Stimulated activated CD4-positive, alpha-beta T cell treated with anti-CD3 and anti-CD28 coated beads, Interleukin-15, amount 100 ng/mL, for 48 hours (primary cell): ENCODE data around the gene SEMA3G.

Experiments
- DNase-seq, 2 donors: peaks; one replicate each; pipeline ENCODE4 v3.0.0-alpha.2; 2020; ENCODE audit warnings: low read depth in 2 of 2

Gene SEMA3G

DNA sequence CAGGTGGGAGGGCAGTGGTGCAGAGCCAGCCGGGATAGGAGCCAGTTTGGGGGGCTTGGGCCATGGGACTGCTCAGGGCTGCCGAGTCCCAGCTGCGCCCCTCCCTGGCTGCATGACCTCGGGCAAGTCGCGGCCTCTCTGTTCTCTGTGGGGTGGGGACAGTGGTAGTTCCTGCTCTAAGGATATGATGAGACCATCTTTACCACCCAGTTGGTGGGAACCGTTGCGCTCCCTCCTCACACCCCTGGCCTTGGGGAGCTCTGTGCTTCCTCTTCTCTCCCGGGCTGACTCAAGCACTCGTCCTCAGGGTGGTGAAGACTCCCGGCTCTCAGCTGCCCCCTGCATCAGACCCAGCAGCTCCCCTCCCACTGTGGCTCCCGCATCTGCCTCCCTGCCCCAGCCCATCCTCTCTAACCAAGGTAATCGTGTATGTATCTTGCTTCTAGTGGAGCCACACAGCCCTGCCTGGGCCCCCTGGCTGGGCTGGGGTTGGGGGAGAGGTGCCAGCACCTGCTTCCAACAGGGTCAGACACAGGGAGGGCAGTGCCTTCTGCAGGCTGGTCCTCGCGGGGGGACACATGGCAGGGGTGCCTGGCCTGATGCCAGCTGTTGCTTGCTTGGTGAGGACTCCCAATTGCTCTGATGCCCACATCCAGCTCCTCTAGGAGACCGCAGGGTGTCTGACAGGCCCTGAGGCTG, 35.1 kb upstream of the SEMA3G start:
- no peak for DNase-seq

DNA sequence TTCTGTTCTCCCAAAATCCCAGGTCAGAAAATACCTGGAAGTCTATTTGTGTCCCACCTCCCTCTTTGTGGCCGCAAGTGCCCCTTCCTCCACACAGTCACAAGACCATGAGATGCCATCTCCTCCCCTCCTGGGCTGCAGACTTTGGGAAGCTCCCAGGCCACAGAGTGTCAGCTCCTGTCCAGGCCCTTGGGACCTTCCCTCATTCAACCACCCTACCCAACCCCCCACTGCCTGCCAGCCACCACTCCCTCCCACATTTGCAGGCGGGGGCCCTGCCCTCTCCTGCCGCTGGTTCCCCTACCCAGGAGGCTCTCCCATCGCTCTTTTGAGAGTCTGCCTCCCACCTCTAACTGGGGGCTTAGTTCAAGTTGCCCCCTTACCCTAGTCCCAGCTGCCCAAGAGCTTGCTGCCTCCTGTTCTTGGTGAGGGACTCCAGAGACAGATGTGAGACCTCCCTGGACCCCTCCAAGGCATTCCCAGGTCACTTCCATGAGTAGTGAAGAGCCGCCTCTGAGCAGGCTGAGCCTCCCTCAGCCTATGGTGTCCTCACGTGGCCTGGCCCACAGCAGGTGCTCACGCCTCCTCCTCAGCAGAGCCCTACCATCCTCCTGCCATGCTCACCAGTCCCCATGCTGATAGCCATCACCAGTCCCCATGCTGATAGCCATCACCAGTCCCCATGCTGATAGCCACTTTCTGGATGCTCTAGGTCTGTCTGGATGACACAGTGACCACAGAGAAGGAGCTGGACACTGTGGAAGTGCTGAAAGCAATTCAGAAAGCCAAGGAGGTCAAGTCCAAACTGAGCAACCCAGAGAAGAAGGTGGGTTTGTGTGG, 34.4 kb upstream of the SEMA3G start:
- DNase-seq, result no peak

GRCh38 chr3:52477796-52478095, 32.8 kb upstream of the SEMA3G start:
- no peak for DNase-seq

DNA sequence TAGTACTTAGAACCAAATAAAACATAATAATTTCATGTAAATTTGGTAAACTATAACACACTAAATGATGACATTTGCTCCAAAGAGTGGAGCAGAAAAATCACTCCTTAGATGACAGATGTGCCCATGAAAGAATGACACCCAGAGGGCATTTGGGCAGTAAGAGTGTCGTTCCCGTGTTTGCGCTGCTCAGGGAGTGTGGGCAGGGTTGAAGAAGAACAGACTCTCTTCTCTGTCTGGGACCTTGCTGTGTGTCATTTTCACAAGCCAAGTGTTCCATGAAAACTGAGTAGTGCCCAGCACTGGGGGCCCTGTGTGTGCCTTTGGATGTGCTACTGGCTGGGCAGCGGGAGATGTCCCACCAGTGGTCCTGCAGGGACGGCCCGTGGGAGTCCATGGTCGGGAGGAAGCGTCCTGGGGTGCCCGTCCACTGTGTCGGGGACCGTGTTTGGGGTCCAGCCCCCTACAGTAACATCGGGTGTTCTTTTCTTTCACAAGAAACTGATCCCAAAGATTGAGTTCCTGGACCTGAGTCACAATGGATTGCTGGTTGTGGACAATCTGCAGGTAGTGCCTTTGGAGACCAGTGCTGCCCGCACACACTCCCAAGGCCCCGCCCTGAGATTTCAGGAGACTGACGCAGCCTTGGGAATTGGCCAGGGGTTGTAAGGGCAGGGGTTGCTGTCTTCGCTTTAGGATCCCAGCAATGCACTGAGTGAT, 32.3 kb upstream of the SEMA3G start:
- DNase-seq, result no peak

DNA sequence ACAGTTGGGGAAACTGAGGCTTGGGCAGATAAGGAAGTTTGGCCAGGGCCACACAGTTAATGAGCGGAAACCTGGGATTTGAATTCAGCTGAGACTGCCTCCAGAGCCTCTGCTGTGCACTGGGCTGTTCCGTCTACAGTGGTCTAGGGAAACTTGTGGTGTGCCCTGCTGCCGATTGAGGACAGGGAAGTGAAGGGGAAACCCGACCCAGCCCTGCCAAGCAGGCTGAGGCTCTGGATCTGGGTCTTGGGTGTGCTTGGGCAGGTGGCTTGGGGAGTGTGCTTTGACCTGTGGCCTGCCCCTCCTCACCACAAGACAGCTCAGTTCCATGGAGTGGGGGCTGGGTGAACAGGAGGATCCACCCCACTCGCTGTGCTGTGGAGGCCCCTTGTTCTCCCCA, 28.1 kb upstream of the SEMA3G start:
- DNase-seq, result no peak

GRCh38 chr3:52472239-52473000, 27.5 kb upstream of the SEMA3G start:
- DNase-seq, result no peak

- peak in 1 of 2 donors; percentile 22 for DNase-seq
Observed at GRCh38 chr3:52471371-52472238, 26.7 kb upstream of the SEMA3G start.

- DNase-seq, result no peak
Observed at GRCh38 chr3:52470920-52471319, 26.0 kb upstream of the SEMA3G start.

- no peak for DNase-seq
Observed at GRCh38 chr3:52469001-52469400, 24.1 kb upstream of the SEMA3G start.

GRCh38 chr3:52468336-52468735, 23.4 kb upstream of the SEMA3G start:
- DNase-seq, result no peak

GRCh38 chr3:52463416-52463815, 18.5 kb upstream of the SEMA3G start:
- no peak for DNase-seq

DNA sequence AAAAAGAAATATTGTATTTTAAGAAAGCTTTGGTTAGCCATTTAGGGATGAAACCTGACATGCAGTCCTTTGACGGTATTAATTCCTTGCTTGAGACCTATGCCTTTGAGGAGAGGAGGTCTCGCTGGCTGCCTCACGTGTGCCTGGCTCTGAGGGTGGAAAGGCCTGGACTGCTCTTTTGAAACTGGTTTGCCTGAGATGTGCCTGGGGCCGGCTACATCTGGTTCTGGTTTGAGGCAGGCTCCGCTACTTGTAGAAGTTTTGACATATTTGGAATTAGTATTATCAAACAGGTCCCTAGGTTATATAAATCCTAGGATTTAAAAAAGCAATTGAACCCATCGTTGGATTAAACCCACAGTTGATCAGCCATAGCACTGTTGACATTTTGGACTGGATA, 17.0 kb upstream of the SEMA3G start:
- no peak for DNase-seq

DNA sequence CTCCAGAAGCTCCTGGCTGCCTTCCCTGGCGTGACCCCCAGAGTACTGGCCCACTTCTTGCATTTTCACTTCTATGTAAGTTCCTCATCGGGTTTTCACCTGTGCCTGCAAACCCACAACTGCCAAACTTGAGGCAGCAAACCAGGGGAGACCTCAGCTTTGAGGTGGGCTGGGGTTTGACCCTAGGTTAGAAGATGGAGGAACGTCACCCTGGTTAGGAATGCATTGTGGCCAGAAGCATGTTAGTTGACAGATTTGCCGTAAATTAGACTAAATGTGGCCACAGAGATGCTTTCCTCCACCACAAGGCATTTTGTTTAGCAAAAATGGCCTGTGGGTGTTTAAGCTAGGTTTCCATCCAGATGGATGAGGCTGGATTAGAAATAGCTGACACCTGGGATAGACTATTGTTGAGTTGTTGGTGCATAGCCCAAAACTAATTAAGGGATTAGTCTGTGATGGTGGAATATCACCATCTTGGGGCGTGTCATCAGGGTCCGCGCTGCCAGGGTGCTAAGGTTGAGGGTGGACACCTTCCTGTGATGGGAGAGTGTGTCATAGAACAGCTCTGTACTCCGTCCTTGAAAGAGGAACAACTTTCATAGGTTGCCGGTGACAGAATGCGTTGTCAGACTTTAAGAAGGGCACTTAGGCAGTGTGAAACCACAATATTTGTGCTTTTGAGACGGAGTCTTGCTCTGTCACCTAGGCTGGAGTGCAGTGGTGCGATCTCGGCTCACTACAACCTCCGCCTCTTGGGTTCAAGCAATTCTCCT, 14.1 kb upstream of the SEMA3G start:
- no peak for DNase-seq

DNA sequence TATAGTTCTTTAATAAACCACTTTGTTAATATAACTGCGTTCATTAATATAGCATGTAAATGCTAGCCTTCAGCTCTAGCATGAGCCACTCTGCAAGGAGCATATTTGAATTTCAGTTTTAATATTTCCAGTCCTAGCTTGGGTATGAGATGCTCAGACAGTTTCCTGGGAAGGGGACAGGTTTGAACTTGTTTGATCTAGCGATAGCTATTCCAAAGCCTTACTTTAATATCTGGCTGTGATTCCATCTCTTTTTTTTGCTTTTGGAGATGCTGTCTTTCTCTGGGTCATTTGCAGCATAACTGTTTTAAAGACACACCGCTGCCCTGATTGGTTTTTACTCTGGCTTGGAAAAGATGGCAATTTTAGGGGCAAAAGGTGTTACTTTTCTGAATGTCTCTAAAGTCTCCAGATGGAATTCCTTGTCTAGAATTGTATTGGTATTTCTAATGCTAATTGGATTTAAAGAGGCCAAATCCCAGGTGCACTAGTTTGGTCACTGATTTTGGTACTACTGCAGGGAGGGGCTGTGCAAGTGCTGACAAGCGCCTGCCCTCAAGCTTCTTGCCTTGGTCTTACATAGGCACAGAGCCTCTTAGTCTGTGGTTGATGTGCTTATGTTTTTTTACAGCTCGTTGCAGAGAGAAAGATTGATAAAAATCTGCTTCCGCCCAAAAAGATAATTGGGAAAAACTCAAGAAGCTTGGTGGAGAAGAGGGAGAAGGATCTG, 13.3 kb upstream of the SEMA3G start:
- no peak for DNase-seq

DNA sequence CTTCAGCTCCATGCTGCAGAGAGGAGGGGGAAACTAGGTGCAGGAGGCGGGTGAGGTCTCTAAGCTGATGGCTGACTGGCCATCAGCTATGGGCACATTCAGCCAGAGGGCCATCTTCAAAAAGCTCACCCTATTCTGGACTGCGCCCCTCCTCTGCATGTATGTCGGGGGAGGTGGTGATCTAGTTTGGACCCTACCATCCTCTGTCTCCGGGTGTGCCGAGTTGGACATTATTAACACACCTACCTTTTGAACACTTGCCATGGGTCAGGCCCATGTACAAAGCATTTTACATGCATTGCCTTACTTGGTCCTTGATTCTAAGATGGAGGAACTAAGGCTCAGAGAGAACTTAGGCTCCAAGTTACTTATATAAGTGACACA, 11.9 kb upstream of the SEMA3G start:
- no peak for DNase-seq

- no peak for DNase-seq
Observed at GRCh38 chr3:52456169-52456799, 11.4 kb upstream of the SEMA3G start.

DNA sequence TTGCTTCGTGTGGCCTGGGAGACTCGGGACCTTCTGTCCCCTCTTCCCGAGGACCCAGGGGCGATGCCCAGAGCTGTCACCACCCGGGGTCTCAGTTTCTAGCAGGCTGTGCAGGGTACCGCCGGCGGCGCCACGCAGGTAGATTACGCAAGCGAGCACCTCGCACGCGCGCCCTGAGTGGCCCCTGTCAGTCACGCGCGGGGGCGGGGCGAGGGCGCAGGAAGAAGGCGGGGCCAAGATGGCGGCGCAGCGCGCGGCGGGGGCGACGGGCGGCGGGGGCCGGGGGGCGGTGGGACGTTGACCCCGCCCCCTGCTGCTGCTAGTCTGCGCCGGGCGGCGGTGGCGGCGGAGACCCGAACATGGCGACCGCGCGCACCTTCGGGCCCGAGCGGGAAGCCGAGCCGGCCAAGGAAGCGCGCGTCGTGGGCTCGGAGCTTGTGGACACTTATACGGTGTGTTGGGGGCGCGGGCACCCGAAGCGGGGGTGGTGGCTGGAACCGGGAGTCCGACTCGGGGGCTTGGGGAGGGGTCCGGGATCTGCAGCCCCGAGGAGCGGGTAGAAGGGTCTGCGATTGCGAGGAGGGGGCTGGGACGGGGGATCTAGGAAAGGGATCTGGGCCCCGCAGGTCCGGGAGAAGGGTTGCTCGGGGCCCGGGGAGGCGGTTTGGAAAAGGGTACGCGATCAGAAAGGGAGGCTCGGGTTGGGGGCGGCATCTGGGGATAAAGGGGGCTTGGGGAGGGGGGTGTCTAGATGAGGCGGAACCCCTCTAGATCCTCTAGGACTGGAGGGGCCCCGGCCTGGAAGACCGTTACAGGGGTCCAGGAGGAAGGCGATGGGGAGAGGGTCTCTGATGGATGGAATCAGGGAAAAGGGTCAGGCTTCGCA, 10.6 kb upstream of the SEMA3G start, which contains the start of gene NISCH:
Gene NISCH (plus strand): TSS at position 322 of the 886 bp plus-strand sequence. CDS start 38 bp downstream, at position 360.
- peak; percentile 89 to 96 for DNase-seq

- DNase-seq, result no peak
Observed at GRCh38 chr3:52454938-52455282, 10.0 kb upstream of the SEMA3G start.
